A673 (cell line): ENCODE data around the gene PRR22. TPM values are rescaled to one million over a fixed set of nuclear protein-coding genes. Genes with fewer than 3 reads are reported as not detected.

Source experiments
- BruUV-seq: library from RNA; stranded (reverse); fragments of 400-500 nt; replicated peaks from 2 replicates; lab custom pipeline; 2021; lab: Mats Ljungman, UMichigan
- CTCF ChIA-PET: fragments of 300-600 bp; sonication (Branson Sonifier 250); formaldehyde crosslinking; loops from one replicate; lab custom pipeline; 2022; ENCODE audit warnings: antibody characterized with exemption; lab: Charles Lee
- POLR2A ChIA-PET: fragments of 300-600 bp; sonication (Branson Sonifier 250); formaldehyde crosslinking; loops from one replicate; lab custom pipeline; 2022; ENCODE audit warnings: antibody characterized with exemption; ENCODE audit not compliant: low non-redundant PET; lab: Charles Lee
- DNase-seq: peaks from one replicate; pipeline ENCODE4 v3.0.0-alpha.2; 2015; ENCODE audit warnings: low spot score
- H3K27ac ChIP-seq: fragments of 200-600 bp; sonication (generic); 2 replicates; pipeline ENCODE4 v1.5.1; 2016; ENCODE audit warnings: mixed run types, low read depth, mild to moderate bottlenecking, mixed read lengths, antibody characterized with exemption, low read length; ENCODE audit not compliant: poor library complexity, severe bottlenecking
- H3K27me3 ChIP-seq: fragments of 200-600 bp; sonication (generic); replicated peaks from 2 replicates; pipeline ENCODE4 v1.6.1; 2017; ENCODE audit warnings: mixed run types, low read depth, mild to moderate bottlenecking, mixed read lengths, antibody characterized with exemption, low read length; ENCODE audit not compliant: insufficient read depth, poor library complexity
- H3K36me3 ChIP-seq: fragments of 200-600 bp; sonication (generic); 2 replicates; pipeline ENCODE4 v1.6.1; 2016; ENCODE audit warnings: mixed run types, mild to moderate bottlenecking, mixed read lengths, antibody characterized with exemption, low read length; ENCODE audit not compliant: insufficient read depth, poor library complexity, severe bottlenecking
- H3K4me1 ChIP-seq: fragments of 200-600 bp; sonication (generic); 2 replicates; pipeline ENCODE4 v1.6.1; 2017; ENCODE audit warnings: mixed run types, mild to moderate bottlenecking, mixed read lengths, antibody characterized with exemption, low read length; ENCODE audit not compliant: insufficient read depth, poor library complexity, severe bottlenecking
- H3K4me3 ChIP-seq: fragments of 200-600 bp; sonication (generic); 2 replicates; pipeline ENCODE4 v1.5.1; 2016; ENCODE audit warnings: low read depth, mixed run types, mild to moderate bottlenecking, mixed read lengths, low read length; ENCODE audit not compliant: poor library complexity, severe bottlenecking
- H3K9me3 ChIP-seq: fragments of 200-600 bp; sonication (generic); 2 replicates; pipeline ENCODE4 v1.6.1; 2016; ENCODE audit warnings: mixed run types, low read depth, mild to moderate bottlenecking, mixed read lengths, antibody characterized with exemption, low read length; ENCODE audit not compliant: poor library complexity, severe bottlenecking
- CTCF ChIP-seq: fragments of 300-800, 200-600 bp; sonication (generic); conservative IDR thresholded peaks from 2 replicates; pipeline ENCODE4 v1.5.1; 2017; ENCODE audit warnings: low read depth, mild to moderate bottlenecking, antibody characterized with exemption, low read length, moderate library complexity, mixed read lengths
- EZH2 ChIP-seq: fragments of 200-600 bp; sonication (generic); IDR thresholded peaks from 2 replicates; pipeline ENCODE4 v1.6.1; 2017; ENCODE audit warnings: borderline replicate concordance, low read depth, mild to moderate bottlenecking, mixed read lengths, antibody characterized with exemption, low read length; ENCODE audit not compliant: poor library complexity, severe bottlenecking
- intact Hi-C: fragments of 100-400 bp; cut with micrococcal nuclease; formaldehyde crosslinking; loops from one replicate; pipeline ENCODE4 v1.10.0; 2022; ENCODE audit not compliant: unreplicated experiment
- total RNA-seq: library from RNA; stranded (reverse); gene quantifications from 2 replicates; pipeline ENCODE4 v1.2.3, GENCODE V29; 2021

The PRR22 gene
- total RNA-seq, 1 experiment from 2014 or later, result 8.2 TPM

- no peak overlapping the region for H3K4me3 ChIP-seq
- no peaks in the 10 kb centered on the region for H3K9me3 ChIP-seq
- no peaks in the 10 kb centered on the region for H3K27me3 ChIP-seq
- intact Hi-C loops, result no loop called here
- DNase-seq, result no peak
- H3K4me1 ChIP-seq, result no peaks in the 10 kb centered on the region
- TF ChIP-seq CTCF, result no peak
- TF ChIP-seq EZH2, result no peak
- H3K27ac ChIP-seq, result no peak overlapping the region
- ChIA-PET POLR2A (no interaction called here), CTCF (no interaction called here)
- no TSS peak for BruUV-seq
- H3K36me3 ChIP-seq, result no peaks in the 10 kb centered on the region
Observed at GRCh38 chr19:5814123-5814851, 29.7 kb upstream of the PRR22 start.

- no peak overlapping the region for H3K27ac ChIP-seq
- no peaks in the 10 kb centered on the region for H3K9me3 ChIP-seq
- H3K36me3 ChIP-seq, result no peaks in the 10 kb centered on the region
- POLR2A ChIA-PET, result interaction anchor here (0.6 kb wide), 1 partner anchor 11 kb away, joined by 3 read pairs; no protein-coding TSS in a partner anchor
- TF ChIP-seq EZH2, result no peak
- no peak for TF ChIP-seq CTCF
- no peak overlapping the region for H3K4me3 ChIP-seq
- no peak for DNase-seq
- peaks cover 3% of the 10 kb centered on the region for H3K4me1 ChIP-seq
- CTCF ChIA-PET, result no interaction called here
- intact Hi-C loops, result no loop called here
- H3K27me3 ChIP-seq, result no peaks in the 10 kb centered on the region
- BruUV-seq, result no TSS peak
Observed at GRCh38 chr19:5811117-5811516, 26.6 kb upstream of the PRR22 start.

- ChIA-PET CTCF (no interaction called here), POLR2A (no interaction called here)
- no peak overlapping the region for H3K27ac ChIP-seq
- no TSS peak for BruUV-seq
- intact Hi-C loops, result no loop called here
- H3K4me3 ChIP-seq, result no peak overlapping the region
- no peaks in the 10 kb centered on the region for H3K27me3 ChIP-seq
- peaks cover 13% of the 10 kb centered on the region for H3K4me1 ChIP-seq
- TF ChIP-seq CTCF (no peak), EZH2 (no peak)
- DNase-seq, result no peak
- no peaks in the 10 kb centered on the region for H3K36me3 ChIP-seq
- no peaks in the 10 kb centered on the region for H3K9me3 ChIP-seq
Observed at GRCh38 chr19:5809469-5809868, 24.9 kb upstream of the PRR22 start.
